Measurements from ENCODE around the gene HSPH1.

The HSPH1 gene

DNA sequence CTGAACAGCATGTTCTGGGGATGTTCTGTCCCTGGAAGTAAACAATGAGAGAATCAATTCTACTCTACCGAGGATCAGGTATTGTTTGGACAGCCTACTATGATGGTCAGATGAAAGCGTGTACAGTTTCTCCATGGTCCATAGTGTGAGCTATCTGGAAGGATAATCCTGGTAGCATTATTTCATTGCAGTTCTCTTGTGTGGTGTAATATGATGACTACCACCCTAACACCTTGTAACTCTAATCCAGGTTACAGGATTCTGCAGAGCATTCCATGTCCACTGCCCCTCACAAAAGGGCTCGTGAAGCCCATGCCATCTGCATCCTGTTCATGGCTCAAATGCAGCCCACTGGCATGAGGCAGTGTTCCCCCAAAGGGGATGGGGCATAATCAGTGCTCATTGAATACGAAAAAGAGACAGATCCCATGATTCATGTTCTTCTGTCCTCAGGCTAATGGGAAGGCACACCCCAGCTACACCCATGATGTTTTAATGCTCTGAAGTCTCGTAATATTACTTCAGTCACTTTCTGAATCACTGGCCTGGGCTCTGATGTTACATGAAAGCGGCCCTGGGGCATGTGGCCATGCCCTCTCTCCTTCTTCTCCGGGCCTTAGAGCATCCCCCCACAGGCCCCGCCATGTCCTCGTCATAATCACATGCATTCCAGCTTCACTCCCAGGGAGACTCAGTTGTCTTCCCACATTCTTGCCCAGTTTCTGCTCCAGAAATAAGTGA, 68.4 kb downstream of the HSPH1 start:
- DNase-seq = no peak

- no peak for DNase-seq
Observed at GRCh38 chr13:31092646-31093045, 69.1 kb downstream of the HSPH1 start.

GRCh38 chr13:31090961-31091624, 70.6 kb downstream of the HSPH1 start:
- DNase-seq = peak; percentile 6

GRCh38 chr13:31090096-31090495, 71.6 kb downstream of the HSPH1 start:
- no peak for DNase-seq

GRCh38 chr13:31089649-31090048, 72.1 kb downstream of the HSPH1 start:
- DNase-seq = no peak

- no peak for DNase-seq
Observed at GRCh38 chr13:31088826-31089420, 72.8 kb downstream of the HSPH1 start.
